K562 (cell line): ENCODE data around the gene PYGM. TPM values are rescaled to one million over a fixed set of nuclear protein-coding genes. Genes with fewer than 3 reads are reported as not detected.

ENCODE experiments used
- BRCA1 ChIP-seq, 2 experiments: fragments of 450-650 bp in 1 of 2; sonication (generic) in 1 of 2; formaldehyde crosslinking in 1 of 2; IDR thresholded peaks; 2 replicates each; pipeline versions ENCODE4 v1.5.0 to v1.6.1; 2017 to 2020; ENCODE audit warnings: mild to moderate bottlenecking in 1 of 2, missing genetic modification reagents in 1 of 2
- NCOA6 ChIP-seq: fragments of 450-650 bp; IDR thresholded peaks from 2 replicates; pipeline ENCODE4 v1.6.1; 2017; ENCODE audit warnings: mild to moderate bottlenecking
- polyA plus RNA-seq, 8 experiments: library from polyadenylated mRNA; depleted of rRNA in 4 of 8; stranded (reverse) in 5 of 8; unstranded in 3 of 8; fragments of >200 nt; fragmentation: Nextera tagmentation in 2 of 8; fragmentation: Illumina TruSeq in 1 of 8; extraction: Ambion mirVana in 2 of 8; extraction: Trizol in 1 of 8; gene quantifications; 2 replicates each; pipeline versions ENCODE4 v1.2.1 to v1.2.3, GENCODE V29; 2011 to 2014; ENCODE audit warnings: inconsistent platforms in 1 of 8, missing spikeins in 1 of 8
- total RNA-seq, 7 experiments: library from RNA; depleted of rRNA in 6 of 7; stranded (reverse); fragments of >200 nt in 6 of 7; fragmentation: Illumina TruSeq in 2 of 7; extraction: Trizol in 2 of 7; gene quantifications; 2 replicates each; pipeline versions ENCODE4 v1.2.1 to v1.2.3, GENCODE V29; 2011 to 2021; ENCODE audit warnings: low replicate concordance in 1 of 7
- TF ChIP-seq, protein P1 (sequence below), 2 experiments: fragments of 450-650 bp in 1 of 2; sonication (generic) in 1 of 2; formaldehyde crosslinking in 1 of 2; IDR thresholded peaks; 2 replicates each; pipeline versions ENCODE4 v1.7.1 to v1.9.0; 2016 to 2022; ENCODE audit warnings: inconsistent platforms in 1 of 2, mild to moderate bottlenecking in 1 of 2, missing genetic modification reagents in 1 of 2
- TF ChIP-seq, protein P2 (sequence below): fragments of 450-650 bp; IDR thresholded peaks from 2 replicates; pipeline ENCODE4 v1.6.1; 2016; ENCODE audit warnings: mild to moderate bottlenecking, moderate library complexity

Gene PYGM
- total and polyA plus RNA-seq, 9 of the 15 experiments (the other 6 are each of a cell fraction or from before 2014, with no cell fraction given) = 0.07 to 1.5 (median 0.68) TPM

GRCh38 chr11:64743591-64744543, 15.9 kb downstream of the PYGM start, which contains the start of gene RASGRP2 (continued):
- TF ChIP-seq, protein P1, sequence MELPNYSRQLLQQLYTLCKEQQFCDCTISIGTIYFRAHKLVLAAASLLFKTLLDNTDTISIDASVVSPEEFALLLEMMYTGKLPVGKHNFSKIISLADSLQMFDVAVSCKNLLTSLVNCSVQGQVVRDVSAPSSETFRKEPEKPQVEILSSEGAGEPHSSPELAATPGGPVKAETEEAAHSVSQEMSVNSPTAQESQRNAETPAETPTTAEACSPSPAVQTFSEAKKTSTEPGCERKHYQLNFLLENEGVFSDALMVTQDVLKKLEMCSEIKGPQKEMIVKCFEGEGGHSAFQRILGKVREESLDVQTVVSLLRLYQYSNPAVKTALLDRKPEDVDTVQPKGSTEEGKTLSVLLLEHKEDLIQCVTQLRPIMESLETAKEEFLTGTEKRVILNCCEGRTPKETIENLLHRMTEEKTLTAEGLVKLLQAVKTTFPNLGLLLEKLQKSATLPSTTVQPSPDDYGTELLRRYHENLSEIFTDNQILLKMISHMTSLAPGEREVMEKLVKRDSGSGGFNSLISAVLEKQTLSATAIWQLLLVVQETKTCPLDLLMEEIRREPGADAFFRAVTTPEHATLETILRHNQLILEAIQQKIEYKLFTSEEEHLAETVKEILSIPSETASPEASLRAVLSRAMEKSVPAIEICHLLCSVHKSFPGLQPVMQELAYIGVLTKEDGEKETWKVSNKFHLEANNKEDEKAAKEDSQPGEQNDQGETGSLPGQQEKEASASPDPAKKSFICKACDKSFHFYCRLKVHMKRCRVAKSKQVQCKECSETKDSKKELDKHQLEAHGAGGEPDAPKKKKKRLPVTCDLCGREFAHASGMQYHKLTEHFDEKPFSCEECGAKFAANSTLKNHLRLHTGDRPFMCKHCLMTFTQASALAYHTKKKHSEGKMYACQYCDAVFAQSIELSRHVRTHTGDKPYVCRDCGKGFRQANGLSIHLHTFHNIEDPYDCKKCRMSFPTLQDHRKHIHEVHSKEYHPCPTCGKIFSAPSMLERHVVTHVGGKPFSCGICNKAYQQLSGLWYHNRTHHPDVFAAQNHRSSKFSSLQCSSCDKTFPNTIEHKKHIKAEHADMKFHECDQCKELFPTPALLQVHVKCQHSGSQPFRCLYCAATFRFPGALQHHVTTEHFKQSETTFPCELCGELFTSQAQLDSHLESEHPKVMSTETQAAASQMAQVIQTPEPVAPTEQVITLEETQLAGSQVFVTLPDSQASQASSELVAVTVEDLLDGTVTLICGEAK (IDR thresholded peaks at IDR 0.05) = peak; percentile 11; the same call in 1 of the 2 replicates
- TF ChIP-seq, protein P1 (CRISPR knock-in tag; IDR thresholded peaks at IDR 0.05) = no peak
- no peak for TF ChIP-seq NCOA6
- TF ChIP-seq BRCA1 (IDR thresholded peaks at IDR 0.05) = no peak
- TF ChIP-seq BRCA1 (CRISPR knock-in tag; IDR thresholded peaks at IDR 0.05) = no peak
- TF ChIP-seq, protein P2, sequence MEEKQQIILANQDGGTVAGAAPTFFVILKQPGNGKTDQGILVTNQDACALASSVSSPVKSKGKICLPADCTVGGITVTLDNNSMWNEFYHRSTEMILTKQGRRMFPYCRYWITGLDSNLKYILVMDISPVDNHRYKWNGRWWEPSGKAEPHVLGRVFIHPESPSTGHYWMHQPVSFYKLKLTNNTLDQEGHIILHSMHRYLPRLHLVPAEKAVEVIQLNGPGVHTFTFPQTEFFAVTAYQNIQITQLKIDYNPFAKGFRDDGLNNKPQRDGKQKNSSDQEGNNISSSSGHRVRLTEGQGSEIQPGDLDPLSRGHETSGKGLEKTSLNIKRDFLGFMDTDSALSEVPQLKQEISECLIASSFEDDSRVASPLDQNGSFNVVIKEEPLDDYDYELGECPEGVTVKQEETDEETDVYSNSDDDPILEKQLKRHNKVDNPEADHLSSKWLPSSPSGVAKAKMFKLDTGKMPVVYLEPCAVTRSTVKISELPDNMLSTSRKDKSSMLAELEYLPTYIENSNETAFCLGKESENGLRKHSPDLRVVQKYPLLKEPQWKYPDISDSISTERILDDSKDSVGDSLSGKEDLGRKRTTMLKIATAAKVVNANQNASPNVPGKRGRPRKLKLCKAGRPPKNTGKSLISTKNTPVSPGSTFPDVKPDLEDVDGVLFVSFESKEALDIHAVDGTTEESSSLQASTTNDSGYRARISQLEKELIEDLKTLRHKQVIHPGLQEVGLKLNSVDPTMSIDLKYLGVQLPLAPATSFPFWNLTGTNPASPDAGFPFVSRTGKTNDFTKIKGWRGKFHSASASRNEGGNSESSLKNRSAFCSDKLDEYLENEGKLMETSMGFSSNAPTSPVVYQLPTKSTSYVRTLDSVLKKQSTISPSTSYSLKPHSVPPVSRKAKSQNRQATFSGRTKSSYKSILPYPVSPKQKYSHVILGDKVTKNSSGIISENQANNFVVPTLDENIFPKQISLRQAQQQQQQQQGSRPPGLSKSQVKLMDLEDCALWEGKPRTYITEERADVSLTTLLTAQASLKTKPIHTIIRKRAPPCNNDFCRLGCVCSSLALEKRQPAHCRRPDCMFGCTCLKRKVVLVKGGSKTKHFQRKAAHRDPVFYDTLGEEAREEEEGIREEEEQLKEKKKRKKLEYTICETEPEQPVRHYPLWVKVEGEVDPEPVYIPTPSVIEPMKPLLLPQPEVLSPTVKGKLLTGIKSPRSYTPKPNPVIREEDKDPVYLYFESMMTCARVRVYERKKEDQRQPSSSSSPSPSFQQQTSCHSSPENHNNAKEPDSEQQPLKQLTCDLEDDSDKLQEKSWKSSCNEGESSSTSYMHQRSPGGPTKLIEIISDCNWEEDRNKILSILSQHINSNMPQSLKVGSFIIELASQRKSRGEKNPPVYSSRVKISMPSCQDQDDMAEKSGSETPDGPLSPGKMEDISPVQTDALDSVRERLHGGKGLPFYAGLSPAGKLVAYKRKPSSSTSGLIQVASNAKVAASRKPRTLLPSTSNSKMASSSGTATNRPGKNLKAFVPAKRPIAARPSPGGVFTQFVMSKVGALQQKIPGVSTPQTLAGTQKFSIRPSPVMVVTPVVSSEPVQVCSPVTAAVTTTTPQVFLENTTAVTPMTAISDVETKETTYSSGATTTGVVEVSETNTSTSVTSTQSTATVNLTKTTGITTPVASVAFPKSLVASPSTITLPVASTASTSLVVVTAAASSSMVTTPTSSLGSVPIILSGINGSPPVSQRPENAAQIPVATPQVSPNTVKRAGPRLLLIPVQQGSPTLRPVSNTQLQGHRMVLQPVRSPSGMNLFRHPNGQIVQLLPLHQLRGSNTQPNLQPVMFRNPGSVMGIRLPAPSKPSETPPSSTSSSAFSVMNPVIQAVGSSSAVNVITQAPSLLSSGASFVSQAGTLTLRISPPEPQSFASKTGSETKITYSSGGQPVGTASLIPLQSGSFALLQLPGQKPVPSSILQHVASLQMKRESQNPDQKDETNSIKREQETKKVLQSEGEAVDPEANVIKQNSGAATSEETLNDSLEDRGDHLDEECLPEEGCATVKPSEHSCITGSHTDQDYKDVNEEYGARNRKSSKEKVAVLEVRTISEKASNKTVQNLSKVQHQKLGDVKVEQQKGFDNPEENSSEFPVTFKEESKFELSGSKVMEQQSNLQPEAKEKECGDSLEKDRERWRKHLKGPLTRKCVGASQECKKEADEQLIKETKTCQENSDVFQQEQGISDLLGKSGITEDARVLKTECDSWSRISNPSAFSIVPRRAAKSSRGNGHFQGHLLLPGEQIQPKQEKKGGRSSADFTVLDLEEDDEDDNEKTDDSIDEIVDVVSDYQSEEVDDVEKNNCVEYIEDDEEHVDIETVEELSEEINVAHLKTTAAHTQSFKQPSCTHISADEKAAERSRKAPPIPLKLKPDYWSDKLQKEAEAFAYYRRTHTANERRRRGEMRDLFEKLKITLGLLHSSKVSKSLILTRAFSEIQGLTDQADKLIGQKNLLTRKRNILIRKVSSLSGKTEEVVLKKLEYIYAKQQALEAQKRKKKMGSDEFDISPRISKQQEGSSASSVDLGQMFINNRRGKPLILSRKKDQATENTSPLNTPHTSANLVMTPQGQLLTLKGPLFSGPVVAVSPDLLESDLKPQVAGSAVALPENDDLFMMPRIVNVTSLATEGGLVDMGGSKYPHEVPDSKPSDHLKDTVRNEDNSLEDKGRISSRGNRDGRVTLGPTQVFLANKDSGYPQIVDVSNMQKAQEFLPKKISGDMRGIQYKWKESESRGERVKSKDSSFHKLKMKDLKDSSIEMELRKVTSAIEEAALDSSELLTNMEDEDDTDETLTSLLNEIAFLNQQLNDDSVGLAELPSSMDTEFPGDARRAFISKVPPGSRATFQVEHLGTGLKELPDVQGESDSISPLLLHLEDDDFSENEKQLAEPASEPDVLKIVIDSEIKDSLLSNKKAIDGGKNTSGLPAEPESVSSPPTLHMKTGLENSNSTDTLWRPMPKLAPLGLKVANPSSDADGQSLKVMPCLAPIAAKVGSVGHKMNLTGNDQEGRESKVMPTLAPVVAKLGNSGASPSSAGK = no peak
